ENCODE data around the gene PRDM2.

The PRDM2 gene

DNA sequence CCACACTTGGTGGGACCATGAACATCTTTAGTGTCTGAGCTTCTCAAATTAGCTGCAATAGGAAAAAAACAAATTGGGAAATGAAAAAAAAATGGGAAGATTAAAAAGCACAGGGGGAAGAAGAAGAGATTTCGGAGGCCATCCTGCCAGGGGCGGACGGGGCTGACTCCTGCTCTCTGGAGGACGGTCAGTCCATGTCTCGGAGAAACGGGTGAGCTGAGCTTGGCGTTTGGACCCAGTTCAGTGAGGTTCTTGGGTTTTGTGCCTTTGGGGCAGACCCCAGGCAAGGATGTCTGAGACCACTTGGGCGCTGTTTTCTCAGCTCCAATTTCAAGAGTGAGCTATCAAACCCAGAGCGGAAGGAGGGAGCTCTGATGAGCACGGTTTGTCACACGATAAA is 123.9 kb downstream of the PRDM2 start:
- Histone ChIP-seq H3K27ac (no peak overlapping the region), H3K27me3 (ENCODE audit: insufficient read depth, low read depth, severe bottlenecking) (peaks cover 10% of the 10 kb centered on the region), H3K4me3 (ENCODE audit: low read depth, low read length) (no peak overlapping the region), H3K36me3 (no peaks in the 10 kb centered on the region), H3K9me3 (ENCODE audit: severe bottlenecking) (no peaks in the 10 kb centered on the region)
- no peak for DNase-seq
- TF ChIP-seq CTCF (IDR thresholded peaks at IDR 0.05; ENCODE audit: low read depth, low read length): no peak

DNA sequence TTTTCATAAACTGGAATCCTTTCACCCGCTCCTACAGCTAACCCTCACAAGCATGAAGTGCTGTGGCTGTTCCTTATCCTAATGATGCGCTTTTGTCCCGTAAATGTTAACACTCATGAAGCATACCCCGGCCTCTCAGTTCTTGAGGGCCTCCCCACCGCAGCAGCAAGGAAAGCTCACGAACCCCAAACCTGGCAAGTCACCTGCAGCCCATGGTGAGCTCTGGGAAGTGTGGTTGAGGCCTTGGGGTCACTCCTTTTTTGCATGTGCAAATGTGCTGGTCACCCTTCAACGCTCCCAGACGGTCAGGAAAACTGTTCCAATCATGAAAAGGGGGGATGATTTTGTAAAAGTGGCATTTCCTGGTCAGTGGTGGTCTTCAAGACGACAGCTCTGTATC is 124.6 kb downstream of the PRDM2 start:
- Histone ChIP-seq H3K36me3 (no peaks in the 10 kb centered on the region), H3K27ac (no peak overlapping the region)
- TF ChIP-seq CTCF (IDR thresholded peaks at IDR 0.05; ENCODE audit: low read depth, low read length): no peak

GRCh38 chr1:13825033-13825432 is 125.0 kb downstream of the PRDM2 start:
- Histone ChIP-seq H3K4me3 (ENCODE audit: low read depth, low read length) (no peak overlapping the region), H3K27me3 (ENCODE audit: insufficient read depth, low read depth, severe bottlenecking) (peaks cover 15% of the 10 kb centered on the region), H3K27ac (no peak overlapping the region), H3K9me3 (ENCODE audit: severe bottlenecking) (no peaks in the 10 kb centered on the region), H3K36me3 (no peaks in the 10 kb centered on the region)
- no peak for DNase-seq
- peak; percentile 52 for TF ChIP-seq CTCF (IDR thresholded peaks at IDR 0.05; ENCODE audit: low read depth, low read length)

More for the DNA sequence above, 124.6 kb downstream of the PRDM2 start:
- Histone ChIP-seq H3K4me3 (ENCODE audit: low read depth, low read length) (no peak overlapping the region), H3K9me3 (ENCODE audit: severe bottlenecking) (no peaks in the 10 kb centered on the region), H3K27me3 (ENCODE audit: insufficient read depth, low read depth, severe bottlenecking) (peaks cover 15% of the 10 kb centered on the region)
- no peak for DNase-seq

GRCh38 chr1:13826009-13826408 is 126.0 kb downstream of the PRDM2 start:
- Histone ChIP-seq H3K27me3 (ENCODE audit: insufficient read depth, low read depth, severe bottlenecking) (peaks cover 23% of the 10 kb centered on the region), H3K36me3 (no peaks in the 10 kb centered on the region), H3K27ac (no peak overlapping the region), H3K4me3 (ENCODE audit: low read depth, low read length) (no peak overlapping the region), H3K9me3 (ENCODE audit: severe bottlenecking) (no peaks in the 10 kb centered on the region)
- no peak for TF ChIP-seq CTCF (IDR thresholded peaks at IDR 0.05; ENCODE audit: low read depth, low read length)
- DNase-seq: no peak

- H3K9me3 ChIP-seq (ENCODE audit: severe bottlenecking): no peaks in the 10 kb centered on the region
- DNase-seq: no peak
- TF ChIP-seq CTCF (IDR thresholded peaks at IDR 0.05; ENCODE audit: low read depth, low read length): no peak
- H3K27me3 ChIP-seq (ENCODE audit: insufficient read depth, low read depth, severe bottlenecking): peaks cover 25% of the 10 kb centered on the region
- no peak overlapping the region for H3K27ac ChIP-seq
- H3K4me3 ChIP-seq (ENCODE audit: low read depth, low read length): no peak overlapping the region
- H3K36me3 ChIP-seq: no peaks in the 10 kb centered on the region
Measured at GRCh38 chr1:13826591-13826990, 126.6 kb downstream of the PRDM2 start.

- TF ChIP-seq CTCF (IDR thresholded peaks at IDR 0.05; ENCODE audit: low read depth, low read length): peak; percentile 93
- peaks cover 25% of the 10 kb centered on the region for H3K27me3 ChIP-seq (ENCODE audit: insufficient read depth, low read depth, severe bottlenecking)
- no peaks in the 10 kb centered on the region for H3K9me3 ChIP-seq (ENCODE audit: severe bottlenecking)
- H3K36me3 ChIP-seq: no peaks in the 10 kb centered on the region
- peak; percentile 71 for DNase-seq
- no peak overlapping the region for H3K27ac ChIP-seq
- H3K4me3 ChIP-seq (ENCODE audit: low read depth, low read length): no peak overlapping the region
Measured at GRCh38 chr1:13828454-13829151, 128.6 kb downstream of the PRDM2 start.

All from WERI-Rb-1 (cell line).